HTERT RPE-1 (cell line): ENCODE measurements around the gene GON7.
"Not testable (repeated sequence)": the region's sequence is repeated elsewhere in the genome, so short reads cannot be mapped to it uniquely, and the experiment has no call there.

ENCODE experiments used
- in situ Hi-C: fragments of 300-500 bp; cut with MboI; formaldehyde crosslinking; loops from 4 replicates; pipeline ENCODE4 v1.14.3; 2020; ENCODE audit warnings: low sequenced_read_pairs

GON7 gene

GRCh38 chr14:93206793-93207467 is at the start of gene GON7, which contains the start of gene UBR7:
Gene GON7 (minus strand): TSS chr14:93207065. CDS start chr14:93207037, 28 bp downstream.
Gene UBR7 (plus strand): TSS chr14:93207256. CDS start chr14:93207292, 36 bp downstream.
- in situ Hi-C loops = no loop called here

DNA sequence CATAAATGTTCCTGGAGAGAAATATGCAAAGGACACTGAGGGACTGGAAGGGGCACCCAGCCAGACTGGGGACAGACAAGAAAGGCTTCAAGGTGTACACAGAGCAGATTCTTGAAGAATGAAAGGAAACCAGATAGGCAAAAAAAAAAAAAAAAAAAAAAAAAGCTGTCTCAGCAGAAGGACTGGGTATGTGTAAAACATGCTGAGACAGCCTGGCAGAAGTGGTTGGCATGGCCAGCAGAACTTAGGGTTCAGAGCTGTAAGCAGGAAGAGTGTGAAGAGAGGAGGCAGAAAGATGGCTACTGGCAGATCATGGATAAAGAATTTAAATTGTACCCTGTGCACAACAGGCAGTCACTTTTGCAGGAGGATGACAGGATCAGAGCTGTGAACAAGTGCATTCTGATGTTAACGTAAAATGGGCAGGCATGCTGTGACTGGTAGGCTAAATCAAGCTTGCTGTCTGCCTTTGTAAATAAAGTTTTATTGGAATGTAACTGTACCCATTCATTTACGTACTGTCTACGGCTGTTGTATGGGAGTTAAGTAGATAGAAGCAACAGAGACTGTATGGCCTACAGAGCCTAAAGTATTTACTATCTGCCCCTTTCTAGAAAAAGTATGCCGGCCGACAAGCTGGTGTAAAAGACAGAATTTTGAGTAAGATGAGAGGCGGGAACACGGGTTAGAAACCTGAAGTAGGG is 42.4 kb upstream of the GON7 start:
- in situ Hi-C loops = no loop called here

DNA sequence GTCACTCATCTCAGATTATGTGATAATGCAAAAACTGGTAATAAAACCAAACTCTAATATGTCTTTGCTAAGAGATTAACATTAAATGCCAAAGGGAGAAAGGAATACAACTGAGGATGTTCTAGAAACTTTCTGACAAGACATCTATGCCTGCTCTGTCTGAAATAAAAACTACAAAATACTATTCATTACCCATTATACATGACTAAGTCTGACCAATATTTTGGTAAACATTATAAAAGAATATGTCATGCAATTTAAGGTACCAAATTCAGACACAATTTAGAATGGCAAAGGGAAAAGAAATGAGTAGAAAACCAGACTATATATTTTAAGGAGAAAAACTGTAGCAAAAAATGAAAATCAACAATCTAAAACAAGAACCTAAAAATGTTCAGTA is 39.7 kb upstream of the GON7 start:
- in situ Hi-C loops = no loop called here

DNA sequence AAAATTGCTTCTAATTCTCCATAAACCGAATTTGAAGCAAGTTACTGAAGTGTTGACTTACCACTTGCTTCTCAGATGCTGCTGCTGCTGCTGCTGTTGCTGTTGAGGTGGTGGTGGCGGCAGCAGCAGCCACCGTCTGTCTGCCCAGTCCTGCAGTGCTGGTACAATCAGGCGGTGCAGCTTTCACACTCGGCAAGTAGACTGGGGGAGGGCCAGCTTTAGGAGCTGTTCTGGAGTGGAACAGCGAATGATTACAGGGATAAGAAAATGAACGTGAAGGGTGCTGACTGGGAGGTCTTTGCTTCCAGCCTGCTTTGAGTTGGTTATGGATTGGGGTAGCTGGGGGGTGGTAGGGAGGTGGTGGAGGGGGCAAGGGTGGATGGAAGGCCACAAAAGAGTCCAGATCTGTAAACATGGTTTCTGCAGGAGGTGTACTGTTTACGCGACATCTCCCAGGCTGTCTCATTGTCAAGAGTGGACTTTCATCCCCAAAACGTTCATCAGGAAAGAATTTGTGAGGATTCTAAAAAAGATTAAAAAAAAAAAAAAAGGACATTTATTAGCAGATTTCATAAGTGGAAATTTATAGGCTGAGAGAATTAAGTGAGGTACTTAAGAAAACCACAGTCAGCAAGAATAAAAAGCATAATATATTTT is 39.0 kb upstream of the GON7 start:
- in situ Hi-C loops = no loop called here

GRCh38 chr14:93240678-93241000 is 33.8 kb upstream of the GON7 start:
- in situ Hi-C loops = no loop called here

GRCh38 chr14:93239869-93240677 is 33.2 kb upstream of the GON7 start:
- in situ Hi-C loops = no loop called here

- in situ Hi-C loops = no loop called here
These were observed 27.9 kb upstream of the GON7 start for GRCh38 chr14:93234798-93235197.

DNA sequence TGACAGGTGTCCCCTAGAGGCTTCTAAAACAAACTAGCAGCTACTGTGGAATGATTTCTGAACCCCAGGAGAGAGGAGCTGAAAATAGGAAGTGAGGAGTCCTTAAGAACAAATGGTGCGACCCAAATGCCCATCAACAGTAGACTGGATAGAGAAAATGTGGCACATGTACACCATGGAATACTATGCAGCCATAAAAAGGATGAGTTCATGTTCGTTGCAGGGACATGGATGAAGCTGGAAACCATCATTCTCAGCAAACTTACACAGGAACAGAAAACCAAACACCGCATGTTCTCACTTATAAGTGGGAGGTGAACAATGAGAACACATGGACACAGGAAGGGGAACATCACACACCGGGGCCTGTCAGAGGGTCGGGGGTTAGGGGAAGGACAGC is 26.2 kb upstream of the GON7 start:
- in situ Hi-C loops = not testable (repeated sequence)

DNA sequence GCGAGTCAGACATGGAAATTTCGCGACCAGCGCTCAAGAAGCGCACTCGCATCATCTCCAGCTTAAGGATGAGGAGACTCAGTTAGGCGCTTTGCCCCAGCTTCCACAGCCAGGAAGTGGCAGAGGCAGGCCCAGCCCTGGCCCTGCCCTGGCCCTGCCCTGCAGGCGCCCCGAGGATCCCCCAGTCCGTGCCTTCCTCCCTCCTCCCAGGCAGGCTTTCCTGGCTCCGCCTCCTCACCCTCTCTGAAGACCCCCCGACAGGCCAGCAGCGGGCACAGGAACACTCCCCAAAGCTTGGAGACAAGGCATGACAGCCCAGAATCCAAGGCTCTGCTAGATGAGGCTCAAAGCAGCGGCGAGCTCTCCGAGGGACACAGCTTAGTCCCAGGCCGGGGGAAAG is 25.3 kb upstream of the GON7 start:
- in situ Hi-C loops = no loop called here

GRCh38 chr14:93231129-93231979 is 24.5 kb upstream of the GON7 start:
- in situ Hi-C loops = no loop called here

DNA sequence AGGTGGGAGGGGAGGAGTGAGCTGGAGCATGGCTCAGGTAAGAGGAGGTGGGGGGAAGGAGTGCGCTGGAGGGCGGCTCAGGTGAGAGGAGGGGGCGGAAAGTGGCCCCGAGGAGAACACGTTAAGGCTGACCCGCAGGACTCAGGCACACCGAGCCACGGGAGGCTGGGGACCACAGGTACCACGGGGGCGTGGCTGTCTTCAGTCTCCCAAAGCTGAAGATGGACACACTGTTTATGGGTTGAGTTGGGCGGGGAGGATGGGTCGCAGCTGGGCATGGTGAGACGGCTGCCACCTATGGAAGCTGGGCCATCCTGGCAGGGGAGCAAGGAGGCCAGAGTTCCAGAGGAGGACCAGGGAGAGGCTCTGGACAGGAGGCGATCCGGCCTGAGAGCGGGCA is 23.7 kb upstream of the GON7 start:
- in situ Hi-C loops = no loop called here

GRCh38 chr14:93228550-93228949 is 21.7 kb upstream of the GON7 start:
- in situ Hi-C loops = no loop called here

DNA sequence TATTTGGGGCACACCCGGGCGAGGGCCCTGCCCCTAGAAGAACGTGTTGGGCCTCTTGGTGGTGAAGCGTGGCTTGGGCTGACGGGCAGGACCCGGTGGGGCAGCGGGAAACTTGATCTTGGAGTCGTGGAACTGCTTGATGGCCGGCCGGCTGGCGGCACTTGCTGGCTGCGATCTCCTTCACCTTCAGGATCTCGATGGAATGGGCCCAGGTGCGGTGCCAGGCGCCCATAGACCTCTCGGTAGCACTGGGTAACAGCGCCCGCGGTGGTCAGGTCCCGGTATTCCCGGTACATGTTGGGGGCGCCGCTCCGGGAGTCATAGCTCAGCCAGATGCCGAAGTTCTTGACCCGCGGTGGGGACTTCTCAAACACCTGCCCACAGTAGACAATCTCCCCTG is 16.7 kb upstream of the GON7 start:
- in situ Hi-C loops = no loop called here

GRCh38 chr14:93220509-93220908 is 13.6 kb upstream of the GON7 start:
- in situ Hi-C loops = no loop called here

GRCh38 chr14:93219103-93219726 is 12.3 kb upstream of the GON7 start:
- in situ Hi-C loops = no loop called here

- in situ Hi-C loops = no loop called here
These were observed 7.7 kb upstream of the GON7 start for GRCh38 chr14:93214598-93214997.

DNA sequence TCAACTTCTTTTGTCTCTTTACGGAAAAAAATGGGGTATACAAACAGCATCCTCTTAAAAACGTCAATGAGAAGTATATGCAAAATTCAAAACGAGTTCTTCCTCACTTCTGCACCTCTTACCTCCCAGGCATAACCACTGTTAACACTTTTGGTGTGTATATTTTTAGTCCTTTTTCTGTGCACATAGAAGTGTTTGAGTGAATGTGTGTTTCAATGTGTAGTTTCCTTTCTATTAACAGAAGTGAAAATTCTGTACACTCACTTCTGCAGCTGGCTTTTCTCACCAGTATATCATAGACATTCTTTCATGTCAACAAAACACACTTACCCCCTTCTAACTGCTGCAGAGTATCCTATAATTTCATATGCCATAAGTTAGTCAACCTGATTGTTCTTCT is 5.6 kb upstream of the GON7 start:
- in situ Hi-C loops = no loop called here

DNA sequence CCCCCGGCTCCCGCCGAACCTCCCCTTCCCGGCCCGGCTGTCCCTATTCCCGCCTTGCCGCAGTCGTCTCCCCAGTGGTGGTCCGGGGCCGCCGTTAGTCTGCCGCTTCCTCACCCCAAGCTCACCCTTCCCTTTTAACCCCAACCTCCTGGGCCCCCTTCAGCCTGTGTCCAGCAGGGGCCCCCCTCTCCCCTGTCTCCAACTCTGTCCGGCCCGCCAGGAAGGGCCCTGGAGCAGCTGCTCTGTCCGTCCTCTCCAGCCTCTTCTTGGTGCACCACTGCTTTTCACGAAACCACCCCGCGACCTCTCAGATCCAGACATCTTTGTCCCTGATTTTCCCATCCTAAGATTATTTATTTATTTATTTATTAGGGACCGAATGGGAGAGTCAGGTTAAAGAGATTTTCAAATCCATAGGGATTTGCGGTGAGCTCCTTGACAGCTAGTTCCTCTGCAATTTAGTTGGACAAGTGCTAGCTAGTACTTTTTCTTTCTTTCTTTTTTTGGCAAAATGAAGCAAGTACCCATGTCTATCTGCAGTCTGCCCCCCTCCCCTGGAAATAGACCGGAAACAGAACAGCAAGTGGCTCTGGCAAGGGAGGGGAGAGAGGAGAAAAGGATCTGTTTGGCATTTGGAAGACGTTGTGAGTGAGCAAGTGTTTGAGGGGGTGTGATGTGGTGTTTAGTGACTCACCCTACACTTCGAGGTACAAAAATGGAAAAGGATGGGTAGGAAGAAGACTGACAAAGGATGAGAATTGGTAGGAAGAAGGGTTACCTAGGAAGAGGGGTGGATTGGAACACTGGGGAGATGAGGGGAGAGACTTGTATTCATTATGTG is 823 bp upstream of the GON7 start:
- in situ Hi-C loops = no loop called here

DNA sequence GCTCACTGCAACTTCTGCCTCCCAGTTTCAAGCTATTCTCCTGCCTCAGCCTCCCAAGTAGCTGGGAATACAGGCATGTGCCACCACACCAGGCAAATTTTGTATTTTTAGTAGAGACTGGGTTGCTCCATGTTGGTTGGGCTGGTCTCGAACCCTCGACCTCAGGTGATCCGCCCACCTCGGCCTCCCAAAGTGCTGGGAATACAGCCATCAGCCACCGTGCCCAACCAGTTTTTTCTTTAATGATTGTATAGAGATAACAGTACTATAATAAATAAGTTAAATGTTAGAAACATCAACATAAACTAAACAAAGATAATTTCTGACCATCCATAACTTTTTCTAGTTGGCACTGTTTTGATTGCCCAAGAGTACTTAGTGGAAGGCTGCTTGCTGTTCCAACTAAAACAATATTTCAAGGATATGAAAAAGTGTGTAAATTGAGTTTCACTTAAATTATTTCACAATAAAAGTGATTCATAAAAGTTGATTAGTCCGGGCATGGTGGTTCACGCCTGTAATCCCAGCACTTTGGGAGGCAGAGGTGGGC is 5.6 kb downstream of the GON7 start:
- in situ Hi-C loops = no loop called here
